Measurements from ENCODE around the gene KLRC4. TPM values are rescaled to one million over a fixed set of nuclear protein-coding genes. Genes with fewer than 3 reads are reported as not detected.

KLRC4 gene
- total and polyA plus RNA-seq, 2 of the 4 experiments (the other 2 are of a cell fraction), result not detected

DNA sequence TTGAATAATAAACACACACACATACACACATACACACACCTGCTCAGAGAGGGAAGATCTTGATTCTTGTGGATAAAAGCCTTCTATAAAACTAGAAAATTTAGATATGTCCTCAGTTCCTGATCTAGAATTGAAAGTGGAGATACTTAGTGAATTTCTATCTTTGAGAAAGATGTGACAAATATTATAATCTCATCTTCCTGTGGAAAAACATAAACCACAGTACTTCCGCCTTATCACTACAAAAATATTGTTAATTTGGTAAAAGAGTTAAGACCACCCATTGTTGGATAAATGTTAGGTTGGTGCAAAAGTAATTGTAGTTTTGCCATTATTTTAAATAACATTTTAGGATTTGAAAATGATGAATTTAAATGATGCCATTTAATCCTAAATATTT lies 19.7 kb downstream of the KLRC4 start, which contains the start of gene KLRK1:
KLRK1 (minus strand) TSS at position 138 of the 400 bp plus-strand sequence. CDS start 1,231 bp downstream, outside the sequence.
- no peak within 1 kb of the TSS for H2BK5ac ChIP-seq (ENCODE audit: low read depth, low read length, poor library complexity, severe bottlenecking)
- no peak within 1 kb of the TSS for H3K18ac ChIP-seq (ENCODE audit: low read depth, low read length)
- no peaks in the 10 kb centered on the region for H3K27me3 ChIP-seq (ENCODE audit: control insufficient read depth, insufficient read depth, low read length)
- intact Hi-C loops (cut with micrococcal nuclease) (no loop called here), in situ Hi-C loops (cut with MboI; ENCODE audit: low sequenced_read_pairs) (no loop called here), dilution Hi-C loops (cut with HindIII; ENCODE audit: low sequenced_read_pairs, unreplicated experiment) (no loop called here)
- H3K4ac ChIP-seq (ENCODE audit: low read depth, low read length), result no peak within 1 kb of the TSS
- H2BK120ac ChIP-seq (ENCODE audit: low read depth, low read length), result no peak within 1 kb of the TSS
- H3K27ac ChIP-seq (ENCODE audit: insufficient read depth, low read length), result no peak within 1 kb of the TSS
- H3K4me3 ChIP-seq (ENCODE audit: insufficient read depth, low read depth, low read length), result no peak within 1 kb of the TSS
- H2AFZ ChIP-seq (replicated peaks; ENCODE audit: low read length, poor library complexity), result no peak within 1 kb of the TSS
- no peak within 1 kb of the TSS for H4K5ac ChIP-seq (ENCODE audit: low read depth, low read length)
- no peak within 1 kb of the TSS for H3K14ac ChIP-seq (replicated peaks; ENCODE audit: low read depth, low read length)
- H3K79me1 ChIP-seq (ENCODE audit: low read depth in 1 of 2, low read length in 2 of 2), result no peaks in the 10 kb centered on the region
- TF ChIP-seq BHLHE40 (IDR thresholded peaks at IDR 0.05; ENCODE audit: low read depth, low read length) (no peak), RFX5 (IDR thresholded peaks at IDR 0.05; ENCODE audit: low read depth, low read length) (no peak), FOS (IDR thresholded peaks at IDR 0.05; ENCODE audit: low read depth, low read length) (no peak), CEBPB (IDR thresholded peaks at IDR 0.05; ENCODE audit: low read depth, low read length) (no peak), MAFK (IDR thresholded peaks at IDR 0.05; ENCODE audit: low read depth, low read length) (no peak), SMC3 (IDR thresholded peaks at IDR 0.05; ENCODE audit: low read depth, low read length) (no peak), RCOR1 (IDR thresholded peaks at IDR 0.05; ENCODE audit: insufficient replicate concordance, low read length) (no peak), CTCF (conservative IDR thresholded peaks at IDR 0.05; ENCODE audit: low read depth, low read length) (no peak), CHD1 (IDR thresholded peaks at IDR 0.05; ENCODE audit: low read depth, low read length) (no peak)
- TF ChIP-seq, protein P1, sequence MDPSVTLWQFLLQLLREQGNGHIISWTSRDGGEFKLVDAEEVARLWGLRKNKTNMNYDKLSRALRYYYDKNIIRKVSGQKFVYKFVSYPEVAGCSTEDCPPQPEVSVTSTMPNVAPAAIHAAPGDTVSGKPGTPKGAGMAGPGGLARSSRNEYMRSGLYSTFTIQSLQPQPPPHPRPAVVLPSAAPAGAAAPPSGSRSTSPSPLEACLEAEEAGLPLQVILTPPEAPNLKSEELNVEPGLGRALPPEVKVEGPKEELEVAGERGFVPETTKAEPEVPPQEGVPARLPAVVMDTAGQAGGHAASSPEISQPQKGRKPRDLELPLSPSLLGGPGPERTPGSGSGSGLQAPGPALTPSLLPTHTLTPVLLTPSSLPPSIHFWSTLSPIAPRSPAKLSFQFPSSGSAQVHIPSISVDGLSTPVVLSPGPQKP (IDR thresholded peaks at IDR 0.05; ENCODE audit: borderline replicate concordance, low read depth, low read length), result no peak
- TF ChIP-seq, protein P2, sequence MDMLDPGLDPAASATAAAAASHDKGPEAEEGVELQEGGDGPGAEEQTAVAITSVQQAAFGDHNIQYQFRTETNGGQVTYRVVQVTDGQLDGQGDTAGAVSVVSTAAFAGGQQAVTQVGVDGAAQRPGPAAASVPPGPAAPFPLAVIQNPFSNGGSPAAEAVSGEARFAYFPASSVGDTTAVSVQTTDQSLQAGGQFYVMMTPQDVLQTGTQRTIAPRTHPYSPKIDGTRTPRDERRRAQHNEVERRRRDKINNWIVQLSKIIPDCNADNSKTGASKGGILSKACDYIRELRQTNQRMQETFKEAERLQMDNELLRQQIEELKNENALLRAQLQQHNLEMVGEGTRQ (IDR thresholded peaks at IDR 0.05; ENCODE audit: low read depth, low read length), result no peak
- ATAC-seq (ENCODE audit: low read depth) (no peak), DNase-seq (no peak)
- H3K4me2 ChIP-seq (ENCODE audit: low read depth, low read length), result no peak within 1 kb of the TSS
- H4K8ac ChIP-seq (ENCODE audit: low read depth in 2 of 2, low read length in 2 of 2), result no peak within 1 kb of the TSS
- no peaks in the 10 kb centered on the region for H3K36me3 ChIP-seq (ENCODE audit: control insufficient read depth, insufficient read depth, low read length)
- H4K20me1 ChIP-seq (ENCODE audit: insufficient read depth, low read length), result no peaks in the 10 kb centered on the region
- no peaks in the 10 kb centered on the region for H3K9me1 ChIP-seq (ENCODE audit: insufficient read depth, low read length)
- no peak within 1 kb of the TSS for H3K56ac ChIP-seq (ENCODE audit: extremely low read depth, insufficient read depth, low read length)
- no CpG with 5 or more reads among the region's 1 CpG for WGBS, 2 experiments (ENCODE audit: extremely low coverage in 2 of 2, insufficient read length in 1 of 2)
- ChIA-PET POLR2A (ENCODE audit: unreplicated experiment) (no interaction called here), CTCF (no interaction called here)
- BruUV-seq (replicated peaks), result no TSS peak
- H3K9me3 ChIP-seq (ENCODE audit: control insufficient read depth, insufficient read depth, low read length), result no peaks in the 10 kb centered on the region
- no peak within 1 kb of the TSS for H4K91ac ChIP-seq (ENCODE audit: insufficient read depth, low read depth, low read length)
- H2AK9ac ChIP-seq (replicated peaks; ENCODE audit: low read depth, low read length, poor library complexity), result no peak within 1 kb of the TSS
- H3K9ac ChIP-seq (ENCODE audit: low read depth, low read length), result no peak within 1 kb of the TSS
- H3K23ac ChIP-seq (ENCODE audit: low read depth, low read length), result no peak within 1 kb of the TSS
- no peak within 1 kb of the TSS for H2AK5ac ChIP-seq (ENCODE audit: low read depth, low read length)
- H2BK15ac ChIP-seq (ENCODE audit: low read depth, low read length), result no peak within 1 kb of the TSS
- no peaks in the 10 kb centered on the region for H3K4me1 ChIP-seq (ENCODE audit: control insufficient read depth, insufficient read depth, low read length)
- H2BK20ac ChIP-seq (ENCODE audit: low read depth, low read length), result no peak within 1 kb of the TSS

All from IMR-90 (cell line).